Measurements from ENCODE around the gene WNT3A.

- TF ChIP-seq POLR2AphosphoS5 (IDR thresholded peaks at IDR 0.05): no peak
- TF ChIP-seq, protein P1, sequence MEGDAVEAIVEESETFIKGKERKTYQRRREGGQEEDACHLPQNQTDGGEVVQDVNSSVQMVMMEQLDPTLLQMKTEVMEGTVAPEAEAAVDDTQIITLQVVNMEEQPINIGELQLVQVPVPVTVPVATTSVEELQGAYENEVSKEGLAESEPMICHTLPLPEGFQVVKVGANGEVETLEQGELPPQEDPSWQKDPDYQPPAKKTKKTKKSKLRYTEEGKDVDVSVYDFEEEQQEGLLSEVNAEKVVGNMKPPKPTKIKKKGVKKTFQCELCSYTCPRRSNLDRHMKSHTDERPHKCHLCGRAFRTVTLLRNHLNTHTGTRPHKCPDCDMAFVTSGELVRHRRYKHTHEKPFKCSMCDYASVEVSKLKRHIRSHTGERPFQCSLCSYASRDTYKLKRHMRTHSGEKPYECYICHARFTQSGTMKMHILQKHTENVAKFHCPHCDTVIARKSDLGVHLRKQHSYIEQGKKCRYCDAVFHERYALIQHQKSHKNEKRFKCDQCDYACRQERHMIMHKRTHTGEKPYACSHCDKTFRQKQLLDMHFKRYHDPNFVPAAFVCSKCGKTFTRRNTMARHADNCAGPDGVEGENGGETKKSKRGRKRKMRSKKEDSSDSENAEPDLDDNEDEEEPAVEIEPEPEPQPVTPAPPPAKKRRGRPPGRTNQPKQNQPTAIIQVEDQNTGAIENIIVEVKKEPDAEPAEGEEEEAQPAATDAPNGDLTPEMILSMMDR (IDR thresholded peaks at IDR 0.05): no peak
- no peak for TF ChIP-seq POLR2A (IDR thresholded peaks at IDR 0.05)
Measured at GRCh38 chr1:228095161-228095560, 88.4 kb downstream of the WNT3A start.
